Stimulated activated CD4-positive, alpha-beta T cell treated with anti-CD3 and anti-CD28 coated beads, Interleukin-12 subunit alpha, Interleukin-12 subunit beta, amount 100 ng/mL, for 48 hours (primary cell): ENCODE measurements around the gene ASAP2.

Experiments
- DNase-seq, 3 donors: peaks; one replicate each; pipeline ENCODE4 v3.0.0-alpha.2; 2020; ENCODE audit warnings: low read depth in 2 of 3, low spot score in 1 of 3

The ASAP2 gene

GRCh38 chr2:9315280-9315847, 108.8 kb downstream of the ASAP2 start:
- DNase-seq, result no peak

- DNase-seq, result no peak
These were observed 110.9 kb downstream of the ASAP2 start for GRCh38 chr2:9317559-9317958.

- no peak for DNase-seq
These were observed 112.1 kb downstream of the ASAP2 start for GRCh38 chr2:9318461-9319337.

- DNase-seq, result no peak
These were observed 112.7 kb downstream of the ASAP2 start for GRCh38 chr2:9319338-9319715.

GRCh38 chr2:9322576-9322975, 116.0 kb downstream of the ASAP2 start:
- DNase-seq, result no peak

- no peak for DNase-seq
These were observed 118.8 kb downstream of the ASAP2 start for GRCh38 chr2:9325428-9325827.

GRCh38 chr2:9326975-9327374, 120.4 kb downstream of the ASAP2 start:
- DNase-seq, result no peak

- no peak for DNase-seq
These were observed 121.3 kb downstream of the ASAP2 start for GRCh38 chr2:9327873-9328352.

- DNase-seq, result no peak
These were observed 122.3 kb downstream of the ASAP2 start for GRCh38 chr2:9328931-9329330.

GRCh38 chr2:9329497-9329896, 122.9 kb downstream of the ASAP2 start:
- no peak for DNase-seq

GRCh38 chr2:9330612-9331270, 124.1 kb downstream of the ASAP2 start:
- no peak for DNase-seq

GRCh38 chr2:9331704-9332103, 125.1 kb downstream of the ASAP2 start:
- DNase-seq, result no peak

- DNase-seq, result no peak
These were observed 125.7 kb downstream of the ASAP2 start for GRCh38 chr2:9332136-9332852.

GRCh38 chr2:9332853-9333245, 126.2 kb downstream of the ASAP2 start:
- no peak for DNase-seq

- DNase-seq, result no peak
These were observed 127.1 kb downstream of the ASAP2 start for GRCh38 chr2:9333591-9334171.

- DNase-seq, result no peak
These were observed 128.1 kb downstream of the ASAP2 start for GRCh38 chr2:9334761-9335160.

GRCh38 chr2:9335322-9335832, 128.8 kb downstream of the ASAP2 start:
- no peak for DNase-seq

GRCh38 chr2:9336241-9336575, 129.6 kb downstream of the ASAP2 start:
- peak in 1 of 3 donors; percentile 2 for DNase-seq

- DNase-seq, result no peak
These were observed 130.1 kb downstream of the ASAP2 start for GRCh38 chr2:9336576-9337314.

- DNase-seq, result no peak
These were observed 131.3 kb downstream of the ASAP2 start for GRCh38 chr2:9337901-9338300.
